Prostate gland (tissue), 2 donors: ENCODE results near the gene RAD51B. TPM values are rescaled to one million over a fixed set of nuclear protein-coding genes. Genes with fewer than 3 reads are reported as not detected.

Experiments
- DNase-seq: peaks from one replicate; pipeline ENCODE4 v3.0.0-alpha.2; 2019; ENCODE audit warnings: low spot score
- H3K27ac ChIP-seq, 2 donors: fragments of 200-600 bp; sonication (generic); 2 replicates each; pipeline ENCODE4 v1.5.1; 2017 to 2019
- H3K27me3 ChIP-seq: fragments of 200-600 bp; sonication (generic); replicated peaks from 2 replicates; pipeline ENCODE4 v1.5.1; 2019; ENCODE audit not compliant: insufficient read depth
- H3K36me3 ChIP-seq, 2 donors: fragments of 200-600 bp; sonication (generic); 1 replicate in 1 of 2; 2 replicates in 1 of 2; pipeline versions ENCODE4 v1.5.1 to v1.8.1; 2017 to 2019
- H3K4me1 ChIP-seq: fragments of 200-600 bp; sonication (generic); replicated peaks from 2 replicates; pipeline ENCODE4 v1.5.1; 2019
- H3K4me3 ChIP-seq, 2 donors: fragments of 200-600 bp; sonication (generic); 2 replicates each; pipeline ENCODE4 v1.5.1; 2017 to 2019
- H3K9me3 ChIP-seq: fragments of 200-600 bp; sonication (generic); 2 replicates; pipeline ENCODE4 v1.5.1; 2017
- CTCF ChIP-seq, 4 experiments: fragments of 200-600 bp in 2 of 4; fragments of 450-650 bp in 2 of 4; sonication (generic) in 2 of 4; IDR thresholded peaks; 1 replicate in 3 of 4; 2 replicates in 1 of 4; pipeline ENCODE4 v1.5.1; 2016 to 2019; ENCODE audit warnings: antibody characterized with exemption in 4 of 4, mild to moderate bottlenecking in 2 of 4, moderate library complexity in 2 of 4
- POLR2A ChIP-seq: fragments of 450-650 bp; IDR thresholded peaks from one replicate; pipeline ENCODE4 v1.6.1; 2016; ENCODE audit warnings: antibody characterized with exemption, mild to moderate bottlenecking
- POLR2AphosphoS5 ChIP-seq: sonication (generic); formaldehyde crosslinking; IDR thresholded peaks from one replicate; pipeline ENCODE4 v1.6.1; 2017; ENCODE audit warnings: antibody characterized with exemption
- WGBS: methylation state at CpG from one replicate; pipeline ENCODE4 v1.1.5; 2018; 5-methylcytosine and 5-hydroxymethylcytosine counted together
- intact Hi-C: fragments of 100-400 bp; cut with DNase I; formaldehyde crosslinking; loops from one replicate; pipeline ENCODE4 v1.14.2; 2022
- total RNA-seq, 2 donors: library from RNA; depleted of rRNA; stranded (reverse); fragments of >200 nt; gene quantifications; one replicate each; pipeline ENCODE4 v1.1.0, GENCODE V29; 2016

Gene RAD51B
- total RNA-seq, 2 donors from 2014 or later, result 14.9 to 35.8 TPM

GRCh38 chr14:68463705-68464374, 644.3 kb downstream of the RAD51B start:
- H3K4me1 ChIP-seq, result no peaks in the 10 kb centered on the region
- H3K27ac ChIP-seq, result no peak overlapping the region
- TF ChIP-seq POLR2A (no peak), CTCF (IDR thresholded peaks at IDR 0.05) (no peak), POLR2AphosphoS5 (no peak)
- H3K4me3 ChIP-seq, result no peak overlapping the region
- DNase-seq, result no peak
- H3K9me3 ChIP-seq, result no peaks in the 10 kb centered on the region
- H3K27me3 ChIP-seq, result no peaks in the 10 kb centered on the region
- no peaks in the 10 kb centered on the region for H3K36me3 ChIP-seq
- intact Hi-C loops, result no loop called here

- intact Hi-C loops, result no loop called here
- Histone ChIP-seq H3K36me3 (no peaks in the 10 kb centered on the region), H3K4me1 (no peaks in the 10 kb centered on the region), H3K4me3 (no peak overlapping the region), H3K27me3 (no peaks in the 10 kb centered on the region), H3K9me3 (no peaks in the 10 kb centered on the region), H3K27ac (no peak overlapping the region)
- 76% methylated on average over 2 of the region's 2 CpGs for WGBS
- no peak for TF ChIP-seq POLR2A
- no peak for TF ChIP-seq POLR2AphosphoS5
- no peak for TF ChIP-seq CTCF (IDR thresholded peaks at IDR 0.05)
- no peak for DNase-seq
Measured at GRCh38 chr14:68464711-68465110, 645.1 kb downstream of the RAD51B start.

GRCh38 chr14:68466491-68466977, 647.0 kb downstream of the RAD51B start:
- Histone ChIP-seq H3K4me3 (no peak overlapping the region), H3K27me3 (no peaks in the 10 kb centered on the region), H3K27ac (no peak overlapping the region), H3K36me3 (no peaks in the 10 kb centered on the region), H3K4me1 (no peaks in the 10 kb centered on the region), H3K9me3 (no peaks in the 10 kb centered on the region)
- DNase-seq, result no peak
- WGBS, result 84% methylated on average over 3 of the region's 3 CpGs
- TF ChIP-seq POLR2A (no peak), POLR2AphosphoS5 (peak; percentile 23), CTCF (IDR thresholded peaks at IDR 0.05) (no peak)
- intact Hi-C loops, result no loop called here

- DNase-seq, result no peak
- H3K4me1 ChIP-seq, result no peaks in the 10 kb centered on the region
- WGBS, result 83% methylated on average over 4 of the region's 4 CpGs
- H3K27ac ChIP-seq, result no peak overlapping the region
- H3K36me3 ChIP-seq, result no peaks in the 10 kb centered on the region
- TF ChIP-seq POLR2AphosphoS5 (no peak), POLR2A (no peak), CTCF (IDR thresholded peaks at IDR 0.05) (no peak)
- no peak overlapping the region for H3K4me3 ChIP-seq
- no peaks in the 10 kb centered on the region for H3K27me3 ChIP-seq
- intact Hi-C loops, result no loop called here
- no peaks in the 10 kb centered on the region for H3K9me3 ChIP-seq
Measured at GRCh38 chr14:68467425-68467824, 647.8 kb downstream of the RAD51B start.
